Activated CD8-positive, alpha-beta memory T cell treated with anti-CD3 and anti-CD28 coated beads for 24 hours (primary cell): ENCODE results near the gene ACAP1.
"Not testable (repeated sequence)": the region's sequence is repeated elsewhere in the genome, so short reads cannot be mapped to it uniquely, and the experiment has no call there.

ENCODE experiments used
- DNase-seq: peaks from one replicate; pipeline ENCODE4 v3.0.0-alpha.2; 2020

The ACAP1 gene

DNA sequence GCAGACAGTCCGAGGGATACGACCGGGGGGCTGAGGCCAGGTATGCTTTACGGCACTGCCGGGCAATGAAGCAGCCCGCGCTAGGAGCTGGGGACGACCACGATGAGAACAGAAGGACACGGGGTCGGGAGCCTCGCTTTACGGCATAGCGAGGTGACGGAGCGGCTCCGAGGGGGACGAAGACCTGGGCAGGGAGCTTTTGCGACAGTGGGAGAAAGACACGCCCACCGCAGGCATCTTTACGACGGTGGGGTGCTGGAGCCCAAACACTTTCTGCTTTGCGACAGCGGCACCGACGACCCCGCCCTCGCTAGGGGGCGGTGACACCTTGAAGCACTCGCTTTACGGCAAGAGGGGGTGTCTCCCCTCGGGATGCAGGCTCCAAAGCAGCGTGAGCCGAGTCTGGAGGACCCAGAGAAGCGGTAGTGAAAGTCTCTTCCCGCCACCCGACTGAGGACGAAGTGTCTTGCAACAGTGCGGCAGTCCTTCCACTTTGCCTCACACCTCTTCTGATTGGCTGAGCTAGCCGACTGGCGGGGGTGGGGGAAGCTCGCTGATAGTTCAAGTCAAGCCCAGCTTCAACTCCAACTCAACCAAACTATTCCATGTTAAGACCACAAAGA lies 6.8 kb upstream of the ACAP1 start:
- peak; percentile 98 for DNase-seq

DNA sequence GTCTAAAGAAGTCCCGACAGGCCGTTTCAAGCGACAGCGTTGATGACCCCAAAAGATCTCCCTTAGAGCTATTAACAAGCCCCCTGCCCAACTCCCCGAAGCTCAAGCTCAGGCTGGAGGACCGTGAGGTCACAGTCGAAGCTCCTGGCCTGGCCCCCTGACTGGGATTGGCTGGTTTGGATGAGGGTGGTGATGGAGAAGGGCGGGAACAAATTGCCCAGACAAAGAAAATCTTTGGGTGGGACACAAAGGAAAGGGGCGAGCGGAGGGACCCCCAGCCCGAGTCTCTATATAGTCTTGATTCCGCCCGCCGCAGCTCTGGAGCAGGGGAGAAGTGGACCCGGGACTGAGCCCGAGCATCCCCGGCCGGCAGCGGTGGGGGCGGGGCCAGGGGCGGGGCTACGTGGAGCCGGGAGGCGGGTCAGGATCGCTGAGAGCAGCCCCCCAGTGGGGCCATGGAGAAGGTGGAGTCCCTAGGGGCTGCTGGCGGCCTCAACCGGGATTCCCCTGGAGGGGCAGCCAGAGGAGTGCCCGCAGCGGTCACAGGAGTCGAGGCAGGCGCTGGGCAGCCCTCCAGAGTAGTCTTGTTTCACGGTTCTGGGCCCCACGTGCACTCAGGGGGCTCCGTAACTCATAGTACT lies 6.2 kb upstream of the ACAP1 start:
- peak; percentile 94 for DNase-seq

DNA sequence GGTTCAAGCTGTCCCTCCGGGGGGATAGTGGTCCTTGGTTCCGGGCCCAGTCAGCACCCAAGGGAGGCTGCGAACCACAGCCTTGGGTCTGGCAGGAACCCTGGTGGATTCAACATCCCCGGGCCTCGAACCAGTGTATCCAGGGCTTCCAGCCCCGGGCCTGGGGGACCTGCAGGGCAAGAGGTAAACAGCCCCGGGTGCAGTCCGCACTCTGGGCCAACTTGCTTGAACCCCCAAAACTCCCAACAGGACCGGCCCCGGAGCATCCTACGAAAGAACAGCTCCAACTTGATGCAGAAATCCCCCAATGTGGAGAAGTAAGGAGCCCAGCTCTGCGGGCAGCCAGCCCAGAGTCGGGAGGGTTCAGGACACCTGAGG lies 5.7 kb upstream of the ACAP1 start:
- DNase-seq: no peak

GRCh38 chr17:7332111-7332510 lies 4.2 kb upstream of the ACAP1 start:
- no peak for DNase-seq

GRCh38 chr17:7332600-7333069 lies 3.7 kb upstream of the ACAP1 start:
- DNase-seq: not testable (repeated sequence)

- DNase-seq: no peak
Observed at GRCh38 chr17:7334938-7335538, 1.3 kb upstream of the ACAP1 start.

DNA sequence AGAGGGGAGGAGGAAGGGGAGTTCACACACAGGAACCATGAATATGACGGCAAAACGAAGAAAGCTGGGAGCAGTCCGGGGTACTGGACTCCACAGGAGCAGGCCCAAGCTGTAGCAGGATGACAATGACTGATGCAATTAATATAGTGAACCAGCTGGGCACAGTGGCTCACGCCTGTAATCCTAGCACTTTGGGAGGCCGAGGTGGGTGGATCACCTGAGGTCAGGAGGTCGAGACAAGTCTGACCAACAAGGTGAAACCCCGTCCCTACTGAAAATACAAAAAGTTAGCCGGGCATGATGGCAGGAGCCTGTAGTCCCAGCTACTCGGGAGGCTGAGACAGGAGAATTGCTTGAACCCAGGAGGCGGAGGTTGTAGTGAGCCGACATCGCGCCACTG lies 564 bp upstream of the ACAP1 start:
- not testable (repeated sequence) for DNase-seq

DNA sequence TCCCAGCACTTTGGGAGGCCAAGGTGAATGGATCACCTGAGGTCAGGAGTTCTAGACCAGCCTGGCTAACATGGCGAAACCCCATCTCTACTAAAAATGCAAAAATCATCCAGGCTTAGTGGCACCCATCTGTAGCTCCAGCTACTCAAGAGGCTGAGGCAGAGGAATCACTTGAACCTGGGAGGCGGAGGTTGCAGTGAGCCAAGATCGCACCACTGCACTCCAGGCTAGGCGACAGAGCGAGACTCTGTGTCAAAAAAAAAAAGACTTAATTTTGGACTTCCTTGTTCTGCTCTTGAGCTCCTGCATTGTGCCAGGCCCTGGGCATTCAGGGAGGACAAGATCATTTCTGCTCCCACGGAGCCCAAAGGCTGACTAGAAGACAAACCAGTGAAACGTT lies 1.3 kb downstream of the ACAP1 start:
- DNase-seq: not testable (repeated sequence)

DNA sequence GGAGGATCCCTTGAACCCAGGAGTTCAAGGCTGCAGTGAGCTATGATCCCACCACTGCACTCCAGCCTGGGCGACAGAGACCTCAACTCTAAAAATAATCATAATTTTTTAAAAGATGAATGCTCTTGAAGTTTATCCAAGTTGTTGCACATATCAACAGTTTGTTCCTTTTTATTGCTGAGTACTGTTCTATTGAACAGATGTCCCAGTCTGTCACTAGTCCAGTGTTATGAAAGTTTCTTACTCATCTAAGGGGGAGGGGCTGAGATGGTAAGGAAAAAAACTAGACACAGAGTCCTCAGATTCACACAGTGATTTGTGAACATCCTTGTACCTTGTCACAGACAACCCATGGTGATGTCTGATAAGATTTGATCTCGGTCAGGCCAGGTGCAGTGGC lies 3.9 kb downstream of the ACAP1 start:
- no peak for DNase-seq

GRCh38 chr17:7341842-7342241 lies 5.5 kb downstream of the ACAP1 start:
- no peak for DNase-seq

GRCh38 chr17:7343250-7343649 lies 6.9 kb downstream of the ACAP1 start:
- DNase-seq: no peak

- no peak for DNase-seq
Observed at GRCh38 chr17:7346761-7347614, 10.7 kb downstream of the ACAP1 start.

DNA sequence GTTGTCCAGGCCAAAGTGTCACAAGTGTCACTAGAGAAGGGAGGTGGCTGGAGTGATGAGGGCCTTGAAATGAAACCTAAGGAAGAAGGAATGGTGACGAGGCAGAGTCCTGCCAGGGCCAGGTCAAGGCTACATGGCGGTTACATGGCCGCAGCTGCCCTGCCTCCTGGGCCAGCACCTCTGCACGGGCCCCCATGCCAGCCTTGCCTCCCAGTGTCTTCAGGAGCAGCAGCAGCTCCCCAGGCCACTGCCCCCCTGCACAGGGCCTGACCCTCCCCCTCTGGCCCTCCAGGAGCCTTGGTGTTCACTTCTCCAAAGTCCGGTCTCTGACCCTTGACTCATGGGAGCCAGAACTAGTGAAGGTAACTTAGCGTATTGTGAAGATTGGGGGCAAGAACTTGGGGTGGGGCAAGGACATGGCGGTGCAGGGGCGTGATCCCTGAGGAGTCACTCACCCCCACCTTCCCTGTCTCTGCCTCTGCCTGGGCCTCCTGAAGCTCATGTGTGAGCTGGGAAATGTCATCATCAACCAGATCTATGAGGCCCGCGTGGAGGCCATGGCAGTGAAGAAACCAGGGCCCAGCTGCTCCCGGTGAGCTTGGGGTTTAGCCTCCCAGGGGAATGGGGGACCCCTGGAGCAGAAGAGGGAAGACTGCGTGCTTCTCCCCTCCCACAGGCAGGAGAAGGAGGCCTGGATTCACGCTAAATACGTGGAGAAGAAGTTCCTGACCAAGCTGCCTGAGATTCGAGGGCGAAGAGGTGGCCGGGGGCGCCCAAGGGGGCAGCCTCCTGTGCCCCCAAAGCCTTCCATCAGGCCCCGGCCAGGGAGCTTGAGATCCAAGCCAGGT lies 11.5 kb downstream of the ACAP1 start:
- no peak for DNase-seq

DNA sequence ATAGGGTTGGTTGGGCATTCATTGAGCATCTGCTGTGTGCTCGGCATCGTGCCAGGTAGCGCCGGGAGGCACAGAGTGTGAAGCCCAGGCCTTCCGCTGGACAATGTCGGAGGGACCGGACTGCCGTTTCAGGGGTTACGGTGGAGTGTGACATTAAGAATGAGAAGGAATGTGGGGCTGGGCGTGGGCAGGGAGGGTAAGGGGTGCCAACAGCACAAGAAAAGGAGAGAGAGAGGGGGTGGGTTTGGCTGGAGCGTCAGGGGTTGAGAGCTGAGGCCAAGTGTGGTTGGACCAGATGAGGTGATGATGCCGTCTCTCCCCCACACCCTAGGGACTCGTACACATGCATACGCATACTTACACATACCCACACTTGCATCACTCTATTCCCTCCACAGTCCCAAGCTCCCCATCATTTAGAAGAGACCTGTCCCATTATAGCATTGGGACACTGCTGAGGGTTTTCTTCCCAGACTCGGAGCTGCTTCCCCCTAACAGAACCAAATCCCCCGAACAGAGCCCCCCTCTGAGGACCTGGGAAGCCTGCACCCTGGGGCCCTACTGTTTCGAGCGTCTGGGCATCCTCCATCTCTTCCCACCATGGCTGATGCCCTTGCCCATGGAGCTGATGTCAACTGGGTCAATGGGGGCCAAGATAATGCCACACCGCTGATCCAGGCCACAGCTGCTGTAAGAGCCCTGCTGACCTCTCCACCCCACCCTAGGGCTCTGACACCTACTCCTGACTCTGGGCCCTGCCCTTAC lies 12.3 kb downstream of the ACAP1 start:
- no peak for DNase-seq

- DNase-seq: peak; percentile 90
Observed at GRCh38 chr17:7351665-7352502, 15.6 kb downstream of the ACAP1 start, which contains the start of gene KCTD11. TSS of gene KCTD11 (plus strand) at chr17:7352162.

DNA sequence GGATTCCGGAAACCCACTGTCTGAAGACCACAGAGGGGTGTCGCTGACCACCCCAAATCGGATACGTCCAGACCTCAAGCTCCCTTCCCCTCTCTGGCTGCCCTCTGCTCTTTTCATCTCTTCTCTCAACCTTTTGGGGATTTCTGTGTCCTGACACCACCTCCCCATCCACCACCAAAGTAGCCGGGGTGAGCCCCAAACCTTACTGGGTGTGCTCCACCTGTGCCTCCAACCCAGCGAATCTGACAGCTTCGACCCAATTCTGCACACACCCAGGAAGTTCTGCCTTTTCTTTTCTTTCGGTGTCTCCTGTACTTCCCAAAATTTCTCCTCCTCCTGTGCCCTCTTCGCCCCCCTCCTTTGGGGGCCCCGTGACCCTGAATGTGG lies 16.2 kb downstream of the ACAP1 start:
- no peak for DNase-seq

- DNase-seq: no peak
Observed at GRCh38 chr17:7352910-7353635, 16.7 kb downstream of the ACAP1 start.

- no peak for DNase-seq
Observed at GRCh38 chr17:7354262-7354843, 18.0 kb downstream of the ACAP1 start.

DNA sequence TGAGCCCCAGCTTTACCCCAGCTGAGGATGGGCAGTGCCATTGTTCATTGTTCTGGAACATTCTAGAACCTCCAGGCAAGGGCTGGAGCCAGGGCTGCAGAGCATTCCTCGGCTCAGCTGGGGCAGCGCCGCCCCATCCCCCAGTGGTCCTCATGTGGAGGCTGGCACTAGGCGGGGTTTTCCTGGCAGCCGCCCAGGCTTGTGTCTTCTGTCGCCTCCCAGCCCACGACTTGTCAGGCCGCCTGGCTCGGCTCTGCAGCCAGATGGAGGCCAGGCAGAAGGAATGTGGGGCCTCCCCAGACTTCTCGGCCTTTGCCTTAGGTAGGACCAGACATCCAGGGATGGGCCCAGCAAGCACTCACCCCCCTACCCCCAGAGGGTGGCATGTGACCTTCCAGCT lies 18.7 kb downstream of the ACAP1 start, which contains the start of gene TMEM95:
Gene TMEM95, plus strand, starts transcription at position 104 of the 400 bp plus-strand sequence. Its CDS starts 49 bp downstream, at position 153.
- DNase-seq: no peak
